ENCODE data around the gene DPP6.
A peak's percentile ranks its signal among the peaks of the same experiment; 100 is the strongest.

DPP6 gene

DNA sequence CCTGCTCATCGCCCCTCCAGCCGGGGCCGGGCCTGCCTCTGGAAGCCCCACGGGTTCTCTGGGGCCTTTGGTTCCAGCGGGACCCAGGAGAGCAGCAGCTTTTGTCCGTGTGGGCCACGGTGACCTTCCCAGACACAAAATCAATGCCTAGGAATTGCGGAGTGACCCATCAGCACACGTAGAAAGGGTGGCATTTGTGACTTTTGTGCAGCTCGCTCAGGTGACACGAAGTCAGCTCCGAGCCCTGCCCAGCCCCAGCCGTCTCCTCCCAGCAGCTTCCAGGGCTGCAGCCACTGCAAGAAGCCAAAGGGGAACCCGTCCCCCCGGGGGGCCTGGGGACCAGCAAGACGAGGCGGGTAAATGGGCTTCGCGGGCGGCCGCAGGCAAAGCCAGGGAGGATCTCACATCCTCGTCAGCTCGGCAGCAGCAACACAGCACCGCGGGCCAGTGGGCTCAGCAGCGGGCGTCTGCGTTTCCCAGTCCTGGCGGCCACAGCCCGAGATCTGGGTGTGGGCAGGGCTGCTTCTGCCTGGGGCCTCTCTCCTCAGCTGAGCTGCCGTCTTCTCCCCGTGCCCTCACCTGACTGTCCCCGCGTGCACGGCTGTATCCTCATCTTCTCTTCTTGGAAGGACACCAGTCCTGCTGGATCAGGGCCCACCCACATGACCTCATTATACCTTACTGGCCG is 862.3 kb downstream of the DPP6 start:
- no peak overlapping the region for H3K27ac ChIP-seq (ENCODE audit: poor library complexity, severe bottlenecking)
- ATAC-seq (ENCODE audit: low read depth) (peak; percentile 3; the same call in 1 of the 3 replicates), DNase-seq (ENCODE audit: low spot score) (no peak)
- no peaks in the 10 kb centered on the region for H3K9me3 ChIP-seq (ENCODE audit: severe bottlenecking)
- H3K36me3 ChIP-seq (ENCODE audit: low read depth) = no peaks in the 10 kb centered on the region
- H3K4me1 ChIP-seq (ENCODE audit: insufficient read depth, poor library complexity, severe bottlenecking) = no peaks in the 10 kb centered on the region
- no peaks in the 10 kb centered on the region for H3K27me3 ChIP-seq (ENCODE audit: insufficient read depth, poor library complexity, severe bottlenecking)
- TF ChIP-seq, protein P1, sequence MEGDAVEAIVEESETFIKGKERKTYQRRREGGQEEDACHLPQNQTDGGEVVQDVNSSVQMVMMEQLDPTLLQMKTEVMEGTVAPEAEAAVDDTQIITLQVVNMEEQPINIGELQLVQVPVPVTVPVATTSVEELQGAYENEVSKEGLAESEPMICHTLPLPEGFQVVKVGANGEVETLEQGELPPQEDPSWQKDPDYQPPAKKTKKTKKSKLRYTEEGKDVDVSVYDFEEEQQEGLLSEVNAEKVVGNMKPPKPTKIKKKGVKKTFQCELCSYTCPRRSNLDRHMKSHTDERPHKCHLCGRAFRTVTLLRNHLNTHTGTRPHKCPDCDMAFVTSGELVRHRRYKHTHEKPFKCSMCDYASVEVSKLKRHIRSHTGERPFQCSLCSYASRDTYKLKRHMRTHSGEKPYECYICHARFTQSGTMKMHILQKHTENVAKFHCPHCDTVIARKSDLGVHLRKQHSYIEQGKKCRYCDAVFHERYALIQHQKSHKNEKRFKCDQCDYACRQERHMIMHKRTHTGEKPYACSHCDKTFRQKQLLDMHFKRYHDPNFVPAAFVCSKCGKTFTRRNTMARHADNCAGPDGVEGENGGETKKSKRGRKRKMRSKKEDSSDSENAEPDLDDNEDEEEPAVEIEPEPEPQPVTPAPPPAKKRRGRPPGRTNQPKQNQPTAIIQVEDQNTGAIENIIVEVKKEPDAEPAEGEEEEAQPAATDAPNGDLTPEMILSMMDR (IDR thresholded peaks at IDR 0.05; ENCODE audit: poor library complexity, severe bottlenecking) = no peak
- no peak overlapping the region for H3K4me3 ChIP-seq (ENCODE audit: severe bottlenecking)

DNA sequence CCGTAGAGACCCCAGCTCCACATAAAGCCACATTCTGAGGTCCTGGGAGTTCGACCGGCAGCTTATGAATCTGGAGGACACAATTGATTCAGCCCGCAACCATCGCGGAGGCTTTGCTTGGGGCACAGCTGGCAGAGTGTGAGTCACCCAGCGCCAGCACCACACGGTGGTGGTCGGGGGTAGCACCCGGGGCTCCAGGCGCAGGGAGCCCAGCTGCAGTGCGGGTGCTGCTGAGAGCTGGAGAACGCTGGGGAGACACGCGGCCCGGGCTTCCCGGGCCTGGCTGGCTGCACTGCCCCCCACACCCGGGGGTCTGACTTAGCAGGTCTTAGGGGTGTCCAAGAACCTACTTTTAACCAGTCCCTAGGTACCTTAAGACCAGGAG is 862.8 kb downstream of the DPP6 start:
- Histone ChIP-seq H3K4me1 (ENCODE audit: insufficient read depth, poor library complexity, severe bottlenecking) (no peaks in the 10 kb centered on the region), H3K27me3 (ENCODE audit: insufficient read depth, poor library complexity, severe bottlenecking) (no peaks in the 10 kb centered on the region), H3K9me3 (ENCODE audit: severe bottlenecking) (no peaks in the 10 kb centered on the region), H3K27ac (ENCODE audit: poor library complexity, severe bottlenecking) (no peak overlapping the region), H3K4me3 (ENCODE audit: severe bottlenecking) (no peak overlapping the region), H3K36me3 (ENCODE audit: low read depth) (no peaks in the 10 kb centered on the region)
- DNase-seq (ENCODE audit: low spot score) (no peak), ATAC-seq (ENCODE audit: low read depth) (no peak)
- TF ChIP-seq, protein P1 (IDR thresholded peaks at IDR 0.05; ENCODE audit: poor library complexity, severe bottlenecking) = no peak

DNA sequence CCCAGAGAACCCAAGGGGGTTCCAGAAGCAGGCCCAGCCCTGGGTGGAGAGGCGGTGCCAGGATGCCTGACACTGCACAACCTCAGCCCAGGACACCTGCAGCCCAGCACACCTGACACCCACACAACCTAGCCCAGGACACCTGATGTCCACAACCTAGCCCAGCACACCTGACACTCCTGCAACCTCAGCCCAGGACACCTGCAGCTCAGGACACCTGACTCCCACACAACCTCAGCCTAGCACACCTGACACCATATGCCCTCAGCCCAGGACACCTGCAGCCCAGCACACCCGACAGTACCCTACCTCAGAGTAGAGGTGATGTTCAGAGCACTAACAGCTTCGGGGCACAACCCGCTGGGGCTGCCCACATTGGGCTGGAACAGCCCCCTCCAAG is 863.4 kb downstream of the DPP6 start:
- Histone ChIP-seq H3K9me3 (ENCODE audit: severe bottlenecking) (no peaks in the 10 kb centered on the region), H3K4me1 (ENCODE audit: insufficient read depth, poor library complexity, severe bottlenecking) (no peaks in the 10 kb centered on the region), H3K4me3 (ENCODE audit: severe bottlenecking) (no peak overlapping the region), H3K27ac (ENCODE audit: poor library complexity, severe bottlenecking) (no peak overlapping the region), H3K36me3 (ENCODE audit: low read depth) (no peaks in the 10 kb centered on the region), H3K27me3 (ENCODE audit: insufficient read depth, poor library complexity, severe bottlenecking) (no peaks in the 10 kb centered on the region)
- TF ChIP-seq, protein P1 (IDR thresholded peaks at IDR 0.05; ENCODE audit: poor library complexity, severe bottlenecking) = no peak
- DNase-seq (ENCODE audit: low spot score) = no peak
- no peak for ATAC-seq (ENCODE audit: low read depth)

DNA sequence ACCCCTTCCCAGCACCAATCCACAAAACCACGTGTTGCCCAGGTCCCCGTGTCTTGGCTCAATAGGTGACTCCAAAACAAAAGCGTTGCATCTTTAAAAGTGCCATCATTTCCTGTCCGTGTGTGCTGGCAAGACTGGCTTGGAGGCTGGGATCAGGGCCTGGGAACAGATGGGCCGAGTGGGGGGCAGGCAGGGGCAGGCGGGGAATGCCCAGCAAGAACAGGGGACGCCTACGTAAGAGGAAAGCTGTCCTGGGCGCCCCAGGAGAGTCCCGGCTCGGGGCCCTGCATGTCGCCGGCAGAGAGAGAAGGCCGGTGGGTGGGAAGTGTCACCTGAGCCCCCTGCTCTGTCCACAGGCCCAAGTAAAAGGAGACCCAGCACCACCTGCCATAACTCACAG is 864.2 kb downstream of the DPP6 start:
- Histone ChIP-seq H3K27me3 (ENCODE audit: insufficient read depth, poor library complexity, severe bottlenecking) (no peaks in the 10 kb centered on the region), H3K9me3 (ENCODE audit: severe bottlenecking) (no peaks in the 10 kb centered on the region), H3K27ac (ENCODE audit: poor library complexity, severe bottlenecking) (no peak overlapping the region), H3K36me3 (ENCODE audit: low read depth) (no peaks in the 10 kb centered on the region), H3K4me3 (ENCODE audit: severe bottlenecking) (no peak overlapping the region), H3K4me1 (ENCODE audit: insufficient read depth, poor library complexity, severe bottlenecking) (no peaks in the 10 kb centered on the region)
- DNase-seq (ENCODE audit: low spot score) (no peak), ATAC-seq (ENCODE audit: low read depth) (no peak)
- TF ChIP-seq, protein P1 (IDR thresholded peaks at IDR 0.05; ENCODE audit: poor library complexity, severe bottlenecking) = no peak

Measured in RWPE2 (cell line).